OCI-LY7 (cell line): Measurements from ENCODE around the gene TYMP. TPM values are rescaled to one million over a fixed set of nuclear protein-coding genes. Genes with fewer than 3 reads are reported as not detected.
A peak's percentile ranks its signal among the peaks of the same experiment; 100 is the strongest.

Source experiments
- BruUV-seq: library from RNA; stranded (reverse); fragments of 400-500 nt; replicated peaks from 2 replicates; lab custom pipeline; 2021; lab: Mats Ljungman, UMichigan
- CTCF ChIA-PET: fragments of 300-600 bp; sonication (Branson Sonifier 250); formaldehyde crosslinking; loops from one replicate; lab custom pipeline; 2022; ENCODE audit warnings: antibody characterized with exemption; ENCODE audit not compliant: unreplicated experiment; lab: Charles Lee
- POLR2A ChIA-PET: fragments of 300-600 bp; sonication (Branson Sonifier 250); formaldehyde crosslinking; loops from one replicate; lab custom pipeline; 2022; ENCODE audit warnings: antibody characterized with exemption; lab: Charles Lee
- DNase-seq: peaks from one replicate; pipeline ENCODE4 v3.0.0-alpha.2; 2015; ENCODE audit warnings: low spot score
- H2AFZ ChIP-seq: fragments of 200-600 bp; sonication (generic), shearing (Covaris generic); 2 replicates; pipeline ENCODE4 v1.6.1; 2014; ENCODE audit warnings: mild to moderate bottlenecking, antibody characterized with exemption, low read length, moderate library complexity
- H3K27ac ChIP-seq: fragments of 200-600 bp; sonication (generic); 2 replicates; pipeline ENCODE4 v1.5.1; 2014; ENCODE audit warnings: mixed run types, low read depth, mild to moderate bottlenecking, moderate library complexity, low read length, inconsistent platforms; ENCODE audit not compliant: poor library complexity, severe bottlenecking
- H3K36me3 ChIP-seq: fragments of 200-600 bp; sonication (generic); 2 replicates; pipeline ENCODE4 v1.6.1; 2014; ENCODE audit warnings: mild to moderate bottlenecking, antibody characterized with exemption, low read length, moderate library complexity, mixed read lengths; ENCODE audit not compliant: insufficient read depth
- H3K4me1 ChIP-seq: fragments of 200-600 bp; sonication (generic); 2 replicates; pipeline ENCODE4 v1.5.1; 2014; ENCODE audit warnings: mild to moderate bottlenecking, low read length; ENCODE audit not compliant: insufficient read depth, poor library complexity, severe bottlenecking
- H3K4me2 ChIP-seq: fragments of 200-600 bp; sonication (generic); 2 replicates; pipeline ENCODE4 v1.6.1; 2014; ENCODE audit warnings: mild to moderate bottlenecking, low read length
- H3K4me3 ChIP-seq: fragments of 200-600 bp; sonication (generic); 2 replicates; pipeline ENCODE4 v1.5.1; 2014; ENCODE audit warnings: mild to moderate bottlenecking, low read depth, low read length; ENCODE audit not compliant: poor library complexity, severe bottlenecking
- H3K79me2 ChIP-seq: fragments of 200-600 bp; sonication (generic); 2 replicates; pipeline ENCODE4 v1.6.1; 2016; ENCODE audit warnings: low read depth, mild to moderate bottlenecking, low read length, moderate library complexity, mixed read lengths; ENCODE audit not compliant: insufficient read depth
- H3K9me2 ChIP-seq: fragments of 200-600 bp; sonication (generic); 2 replicates; pipeline ENCODE4 v1.6.1; 2016; ENCODE audit warnings: mild to moderate bottlenecking, low read length, mixed read lengths; ENCODE audit not compliant: insufficient read depth
- H3K9me3 ChIP-seq: fragments of 200-600 bp; sonication (generic); 2 replicates; pipeline ENCODE4 v1.6.1; 2014; ENCODE audit warnings: mild to moderate bottlenecking, mixed run types, low read length, mixed read lengths
- H4K20me1 ChIP-seq: fragments of 200-600 bp; sonication (generic); 2 replicates; pipeline ENCODE4 v1.6.1; 2014; ENCODE audit warnings: mild to moderate bottlenecking, antibody characterized with exemption, low read length, moderate library complexity, mixed read lengths; ENCODE audit not compliant: insufficient read depth
- EZH2phosphoT487 ChIP-seq: fragments of 200-600 bp; sonication (generic); IDR thresholded peaks from 2 replicates; pipeline ENCODE4 v1.6.1; 2018; ENCODE audit warnings: low read depth, borderline replicate concordance, mild to moderate bottlenecking, mixed run types, antibody characterized with exemption, low read length, moderate library complexity, mixed read lengths
- intact Hi-C: fragments of 100-400 bp; cut with micrococcal nuclease; formaldehyde crosslinking; loops from one replicate; pipeline ENCODE4 v1.10.0; 2022; ENCODE audit not compliant: unreplicated experiment
- total RNA-seq, 2 experiments: library from RNA; depleted of rRNA in 1 of 2; stranded (reverse); fragments of >200 nt in 1 of 2; shearing (Covaris generic) in 1 of 2; gene quantifications; 2 replicates each; pipeline ENCODE4 v1.2.3, GENCODE V29; 2014 to 2022
- TF ChIP-seq, protein P1 (sequence below): fragments of 200-600 bp; sonication (generic); conservative IDR thresholded peaks from 2 replicates; pipeline ENCODE4 v1.5.1; 2014; ENCODE audit warnings: mild to moderate bottlenecking, antibody characterized with exemption, low read length, moderate library complexity, mixed read lengths

TYMP gene
- total RNA-seq, 2 experiments from 2014 or later: 3.9 to 4.0 TPM

DNA sequence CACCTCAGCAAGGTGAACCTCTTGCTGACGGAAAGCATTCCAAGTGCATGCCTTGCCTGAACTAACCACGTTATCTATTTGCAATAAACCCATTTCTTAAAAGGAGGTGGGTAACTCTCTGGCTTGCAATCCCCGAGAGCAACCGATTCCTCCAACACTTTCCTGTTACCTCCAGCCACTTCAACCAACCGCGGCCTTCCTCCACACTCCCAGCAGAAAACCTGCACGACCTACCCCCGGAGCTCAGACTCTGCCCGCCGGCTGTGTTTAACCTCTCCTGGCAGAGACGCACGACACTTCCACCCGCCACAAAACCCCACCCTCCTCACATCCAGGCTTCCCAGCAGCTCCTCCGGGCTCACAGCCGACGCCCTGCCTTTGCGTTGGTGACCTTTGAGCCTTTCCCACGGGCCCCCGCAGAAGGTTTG, 5.1 kb downstream of the TYMP start:
- H3K9me2 ChIP-seq: no peaks in the 10 kb centered on the region
- intact Hi-C loops: loop anchor here (1.0 to 5.0 kb wide), 3 partner anchors 16 to 282 kb away; partner anchors contain the start of gene NCAPH2
- peaks cover 54% of the 10 kb centered on the region for H3K36me3 ChIP-seq
- no peaks in the 10 kb centered on the region for H4K20me1 ChIP-seq
- ChIA-PET CTCF (interaction anchor here (1.0 to 1.6 kb wide), 2 partner anchors 54 to 272 kb away, joined by 3 to 6 read pairs; no protein-coding TSS in a partner anchor), POLR2A (interaction anchor here (0.6 to 3.3 kb wide), 7 partner anchors 9 to 127 kb away, joined by 3 to 33 read pairs (median 4); partner anchors contain the start of genes LMF2 and NCAPH2)
- H2AFZ ChIP-seq: no peak overlapping the region
- H3K4me1 ChIP-seq: peaks cover 18% of the 10 kb centered on the region
- peaks cover 4% of the 10 kb centered on the region; the same call in 1 of the 2 replicates for H3K79me2 ChIP-seq
- TF ChIP-seq, protein P1, sequence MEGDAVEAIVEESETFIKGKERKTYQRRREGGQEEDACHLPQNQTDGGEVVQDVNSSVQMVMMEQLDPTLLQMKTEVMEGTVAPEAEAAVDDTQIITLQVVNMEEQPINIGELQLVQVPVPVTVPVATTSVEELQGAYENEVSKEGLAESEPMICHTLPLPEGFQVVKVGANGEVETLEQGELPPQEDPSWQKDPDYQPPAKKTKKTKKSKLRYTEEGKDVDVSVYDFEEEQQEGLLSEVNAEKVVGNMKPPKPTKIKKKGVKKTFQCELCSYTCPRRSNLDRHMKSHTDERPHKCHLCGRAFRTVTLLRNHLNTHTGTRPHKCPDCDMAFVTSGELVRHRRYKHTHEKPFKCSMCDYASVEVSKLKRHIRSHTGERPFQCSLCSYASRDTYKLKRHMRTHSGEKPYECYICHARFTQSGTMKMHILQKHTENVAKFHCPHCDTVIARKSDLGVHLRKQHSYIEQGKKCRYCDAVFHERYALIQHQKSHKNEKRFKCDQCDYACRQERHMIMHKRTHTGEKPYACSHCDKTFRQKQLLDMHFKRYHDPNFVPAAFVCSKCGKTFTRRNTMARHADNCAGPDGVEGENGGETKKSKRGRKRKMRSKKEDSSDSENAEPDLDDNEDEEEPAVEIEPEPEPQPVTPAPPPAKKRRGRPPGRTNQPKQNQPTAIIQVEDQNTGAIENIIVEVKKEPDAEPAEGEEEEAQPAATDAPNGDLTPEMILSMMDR: no peak
- TF ChIP-seq EZH2phosphoT487: no peak
- peak; percentile 27 for DNase-seq
- H3K27ac ChIP-seq: peak overlapping the region; percentile 92
- no TSS peak for BruUV-seq
- peak overlapping the region; percentile 77 for H3K4me3 ChIP-seq
- H3K9me3 ChIP-seq: no peaks in the 10 kb centered on the region
- H3K4me2 ChIP-seq: peak overlapping the region; percentile 93

DNA sequence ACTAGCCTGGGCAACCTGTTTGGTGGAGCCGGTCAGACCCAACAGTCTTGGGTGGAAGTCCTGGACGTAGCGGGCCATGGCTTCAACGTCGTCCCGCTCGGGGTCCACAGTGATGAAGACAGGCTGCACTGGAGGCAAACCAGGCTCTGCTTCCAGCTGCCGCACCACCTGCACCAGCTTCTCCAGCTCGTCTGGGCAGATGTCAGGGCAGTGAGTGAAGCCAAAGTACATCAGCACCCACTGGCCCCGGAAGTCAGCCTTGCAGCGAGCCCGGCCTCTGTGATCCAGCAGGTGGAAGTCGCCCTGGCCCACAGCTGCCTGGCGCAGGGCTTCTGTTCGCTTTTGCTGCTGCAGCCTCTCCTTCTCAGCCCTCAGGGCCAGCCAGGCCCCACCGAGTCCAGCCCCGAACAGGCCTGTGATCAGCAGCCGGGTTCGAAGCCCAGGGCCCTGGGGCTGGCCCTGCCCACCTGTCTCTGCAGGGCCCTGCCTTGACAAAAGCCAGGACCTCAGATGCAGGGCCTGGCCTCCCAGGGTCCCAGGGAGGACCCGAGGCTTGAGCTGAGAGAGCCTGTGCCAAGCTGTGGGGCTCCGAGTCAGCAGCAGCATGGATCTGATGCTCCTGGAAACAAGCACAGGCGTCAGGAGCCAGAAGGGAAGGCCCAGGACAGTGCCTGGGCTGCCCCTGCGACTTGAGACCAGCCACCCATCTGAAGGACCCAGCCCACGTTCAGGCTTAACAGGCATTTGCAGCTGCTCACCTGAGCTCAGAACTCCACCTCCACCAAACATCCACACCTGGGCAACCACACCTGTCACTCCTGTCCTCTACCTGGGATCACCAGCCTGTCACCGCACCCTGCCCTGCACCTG, 5.8 kb downstream of the TYMP start:
- H4K20me1 ChIP-seq: no peaks in the 10 kb centered on the region
- intact Hi-C loops: loop anchor here (2.0 kb wide), 1 partner anchor 55 kb away; no protein-coding TSS in a partner anchor
- no TSS peak for BruUV-seq

More for the DNA sequence above, 5.8 kb downstream of the TYMP start:
- no peak overlapping the region for H2AFZ ChIP-seq
- ChIA-PET CTCF (no interaction called here), POLR2A (interaction anchor here (1.3 to 3.3 kb wide), 2 partner anchors 9 to 15 kb away, joined by 3 to 33 read pairs; partner anchors contain the start of genes LMF2 and NCAPH2)
- peak overlapping the region; percentile 92 for H3K27ac ChIP-seq
- peaks cover 16% of the 10 kb centered on the region for H3K4me1 ChIP-seq
- H3K4me3 ChIP-seq: peak overlapping the region; percentile 77
- peak overlapping the region; percentile 93 for H3K4me2 ChIP-seq
- no peaks in the 10 kb centered on the region for H3K9me2 ChIP-seq
- H3K9me3 ChIP-seq: no peaks in the 10 kb centered on the region
- H3K79me2 ChIP-seq: peaks cover 4% of the 10 kb centered on the region; the same call in 1 of the 2 replicates
- TF ChIP-seq EZH2phosphoT487: no peak
- TF ChIP-seq, protein P1: no peak
- no peak for DNase-seq
- H3K36me3 ChIP-seq: peaks cover 60% of the 10 kb centered on the region
